ENCODE measurements around the gene PHPT1. TPM values are rescaled to one million over a fixed set of nuclear protein-coding genes. Genes with fewer than 3 reads are reported as not detected.
"Not testable (repeated sequence)": the region's sequence is repeated elsewhere in the genome, so short reads cannot be mapped to it uniquely, and the experiment has no call there.

The PHPT1 gene
- total RNA-seq, 1 donor from 2014 or later, result 171 TPM

DNA sequence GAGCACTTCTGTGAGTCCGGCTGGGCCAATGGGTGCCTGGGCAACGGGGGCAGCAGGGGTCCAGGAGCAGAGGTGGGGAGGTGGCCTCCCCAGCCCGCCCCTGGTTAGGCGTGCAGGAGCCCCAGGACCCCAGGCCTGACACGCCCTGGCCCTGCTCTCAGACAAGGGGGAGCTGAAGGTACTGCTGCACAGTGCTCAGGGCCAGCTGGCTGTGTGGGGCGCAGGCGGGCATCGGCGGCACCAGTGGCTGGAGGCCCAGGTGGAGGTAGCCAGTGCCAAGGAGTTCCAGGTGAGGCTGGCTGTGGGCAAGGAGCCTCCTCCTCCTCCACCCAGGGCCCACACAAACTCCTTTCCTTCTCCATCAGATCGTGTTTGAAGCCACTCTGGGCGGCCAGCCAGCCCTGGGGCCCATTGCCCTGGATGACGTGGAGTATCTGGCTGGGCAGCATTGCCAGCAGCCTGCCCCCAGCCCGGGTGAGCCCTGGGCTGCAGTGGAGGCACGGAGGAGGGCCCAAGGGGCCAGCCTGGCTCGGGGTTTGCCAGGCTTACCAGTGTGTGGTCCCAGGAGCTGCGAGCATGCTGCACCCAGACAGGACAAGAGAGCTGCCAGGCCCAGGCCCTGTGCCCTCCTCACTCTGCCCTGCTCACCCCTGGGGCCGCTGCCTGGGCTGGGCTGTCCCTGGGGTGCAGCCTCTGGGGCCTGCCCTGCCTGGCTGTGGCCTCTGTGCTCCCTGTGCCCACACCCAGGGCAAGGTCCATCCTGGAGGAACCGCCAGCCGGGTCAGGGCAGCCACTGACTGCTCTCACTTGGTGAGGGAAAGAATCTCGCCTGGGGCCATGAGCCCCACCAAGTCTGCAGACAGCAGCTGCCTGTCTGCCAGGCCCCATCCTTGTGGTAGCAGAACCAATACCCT is 9.9 kb downstream of the PHPT1 start:
- no peak for DNase-seq (ENCODE audit: low read depth, low spot score)

DNA sequence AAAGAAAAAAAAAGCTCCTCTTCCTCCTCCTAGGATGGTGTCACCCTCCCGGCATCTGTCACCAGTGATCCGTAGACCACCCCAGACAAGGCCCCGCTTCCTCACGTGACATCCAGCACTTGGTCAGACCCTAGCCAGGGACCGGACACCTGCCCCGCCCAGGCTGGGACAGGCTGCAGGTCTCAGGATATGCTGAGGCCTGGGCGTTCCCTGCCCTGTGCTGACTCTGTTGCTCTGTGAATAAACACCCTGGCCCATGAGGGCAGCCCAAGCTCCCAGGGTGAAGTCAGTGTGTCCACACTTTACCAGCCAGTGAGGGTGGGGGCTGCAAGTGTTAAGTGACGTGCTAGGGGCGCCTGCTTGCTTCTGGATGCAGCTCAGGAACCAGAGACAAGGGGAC is 11.3 kb downstream of the PHPT1 start:
- no peak for DNase-seq (ENCODE audit: low read depth, low spot score)

DNA sequence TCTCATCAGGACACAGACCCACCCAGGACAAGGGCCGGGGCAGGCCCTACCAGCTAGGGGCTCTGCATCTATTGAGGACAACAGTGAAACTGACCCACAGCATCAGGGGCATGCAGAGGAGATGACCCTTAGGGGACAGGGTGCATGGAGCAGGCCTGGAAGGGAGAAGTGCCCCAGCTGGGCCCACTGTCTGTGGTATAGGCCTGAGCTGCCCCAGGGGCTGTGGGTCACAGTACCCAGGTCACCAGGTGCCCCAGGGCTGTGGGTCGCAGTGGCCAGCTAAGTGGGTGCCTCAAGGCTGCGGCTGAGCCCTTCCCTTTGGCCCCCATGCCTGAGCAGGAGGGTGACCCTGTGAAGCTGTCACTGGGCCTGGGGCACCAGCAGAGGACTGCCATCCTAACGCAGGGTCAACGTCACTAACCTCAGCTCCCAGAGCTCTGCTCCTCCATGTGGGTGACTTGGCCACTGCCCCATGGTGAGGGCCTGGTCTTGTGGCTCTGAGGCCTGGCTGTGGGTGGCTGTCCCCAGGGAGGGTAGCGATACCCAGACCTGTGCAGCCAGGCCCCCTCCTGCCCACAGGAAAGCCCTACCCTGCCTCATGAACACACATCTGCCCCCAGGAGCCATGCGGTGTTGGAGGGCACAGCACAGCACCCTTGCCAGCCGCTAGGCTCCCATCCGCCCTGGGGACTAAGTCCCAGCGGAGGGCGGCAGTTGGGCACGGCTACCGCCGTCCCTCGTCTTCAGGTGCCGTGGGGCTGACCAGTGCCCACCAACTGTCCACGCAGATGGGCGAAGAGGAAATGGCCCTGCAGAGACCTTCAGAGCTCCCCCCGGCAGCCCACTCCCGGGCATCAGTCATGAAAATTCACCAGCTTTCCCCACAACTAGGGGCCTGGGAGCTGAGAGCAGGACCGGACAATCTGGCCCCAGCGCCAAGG is 12.0 kb downstream of the PHPT1 start:
- no peak for DNase-seq (ENCODE audit: low read depth, low spot score)

DNA sequence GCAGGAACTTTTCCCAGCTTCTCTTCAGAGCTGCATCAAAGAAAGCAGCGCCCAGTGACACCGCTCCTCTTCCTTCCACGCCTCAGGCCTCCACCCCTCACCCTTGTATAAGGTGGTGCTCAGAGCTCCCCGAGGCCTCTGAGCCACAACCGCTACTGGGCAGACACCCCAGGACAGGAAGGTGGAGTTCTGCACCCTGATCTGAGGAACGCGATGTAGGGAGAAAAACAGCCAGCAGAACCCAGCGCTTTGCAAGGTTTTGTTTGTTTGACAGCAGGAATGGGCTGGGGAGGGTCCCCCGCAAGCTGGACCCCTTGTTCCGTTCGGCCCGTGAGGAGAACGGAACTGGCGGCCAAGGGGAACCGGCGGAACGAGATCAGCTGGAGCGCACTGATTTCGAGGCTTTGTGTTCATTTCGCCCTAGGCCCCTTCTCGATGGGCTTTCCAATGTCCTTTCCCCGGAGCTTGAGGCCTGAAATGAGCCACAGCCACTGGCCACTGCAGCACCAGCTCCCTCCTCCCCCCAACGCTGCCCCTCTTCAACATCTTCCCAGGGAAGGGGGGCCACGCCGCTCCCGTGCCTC is 12.8 kb downstream of the PHPT1 start:
- no peak for DNase-seq (ENCODE audit: low read depth, low spot score)

DNA sequence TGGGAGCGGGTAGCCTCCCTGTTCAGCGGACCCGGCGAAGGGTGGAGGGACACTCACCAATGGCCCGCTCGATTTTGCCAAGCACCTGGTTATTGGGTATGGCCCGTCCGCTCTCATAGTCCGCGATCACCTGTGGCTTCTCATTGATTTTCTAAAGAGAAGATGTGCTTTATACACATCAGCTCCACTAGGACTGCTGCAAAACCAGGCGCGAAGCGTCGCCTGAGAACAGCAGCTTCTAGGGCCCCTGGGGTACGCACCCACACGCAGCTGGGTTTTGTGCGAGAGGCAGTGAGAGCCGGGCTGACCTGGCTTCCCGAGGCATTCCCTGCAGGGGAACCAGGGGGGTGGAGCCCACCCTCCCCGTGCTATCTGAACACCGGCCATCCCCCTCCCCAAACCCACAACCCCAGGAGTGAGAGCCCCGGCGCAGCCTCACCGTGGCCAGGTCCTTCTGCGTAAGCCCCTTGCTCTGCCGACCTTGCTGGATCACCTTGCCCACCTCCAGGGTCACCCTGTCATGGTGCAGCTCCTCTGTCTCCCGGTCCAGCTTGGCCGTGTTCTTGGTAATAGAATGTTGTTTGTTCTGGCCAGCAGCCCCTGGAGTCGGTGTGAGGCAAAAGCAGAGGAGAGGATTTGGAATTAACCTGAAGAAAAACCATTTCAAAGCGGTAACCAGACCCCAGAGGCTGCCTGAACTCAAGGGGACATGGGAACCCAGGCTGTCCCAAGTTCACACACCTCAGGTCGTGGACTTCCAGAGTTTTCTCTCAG is 13.8 kb downstream of the PHPT1 start:
- no peak for DNase-seq (ENCODE audit: low read depth, low spot score)

DNA sequence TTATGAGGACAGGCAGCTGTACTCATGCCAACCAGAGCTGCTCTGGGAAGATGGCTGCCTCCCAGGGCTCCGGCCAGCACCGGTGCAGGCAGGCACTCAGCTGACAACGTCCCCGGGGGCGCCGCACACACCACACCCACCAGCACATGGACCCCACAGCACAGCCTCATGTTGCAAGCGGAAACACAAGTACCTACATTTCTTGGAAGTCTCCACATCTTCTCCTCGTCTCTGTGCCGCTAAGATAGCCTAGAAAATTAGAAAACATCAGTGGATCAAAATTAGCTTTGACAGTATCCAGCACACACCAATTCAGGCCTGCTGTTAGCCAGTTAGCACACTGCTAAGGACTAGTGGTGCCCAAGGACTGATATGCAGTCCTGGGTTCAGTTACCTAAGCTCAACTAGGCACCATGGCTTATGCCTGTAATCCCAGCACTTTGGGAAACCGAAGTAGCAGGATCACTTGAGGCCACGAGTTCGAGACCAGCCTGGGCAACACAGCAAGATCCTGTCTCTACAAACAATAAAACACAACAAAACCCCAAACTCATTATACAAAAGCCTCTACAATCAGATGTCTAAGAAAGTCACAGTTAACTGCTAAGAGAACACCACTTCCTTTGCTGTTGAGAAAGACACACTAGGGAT is 14.5 kb downstream of the PHPT1 start:
- DNase-seq (ENCODE audit: low read depth, low spot score), result no peak

DNA sequence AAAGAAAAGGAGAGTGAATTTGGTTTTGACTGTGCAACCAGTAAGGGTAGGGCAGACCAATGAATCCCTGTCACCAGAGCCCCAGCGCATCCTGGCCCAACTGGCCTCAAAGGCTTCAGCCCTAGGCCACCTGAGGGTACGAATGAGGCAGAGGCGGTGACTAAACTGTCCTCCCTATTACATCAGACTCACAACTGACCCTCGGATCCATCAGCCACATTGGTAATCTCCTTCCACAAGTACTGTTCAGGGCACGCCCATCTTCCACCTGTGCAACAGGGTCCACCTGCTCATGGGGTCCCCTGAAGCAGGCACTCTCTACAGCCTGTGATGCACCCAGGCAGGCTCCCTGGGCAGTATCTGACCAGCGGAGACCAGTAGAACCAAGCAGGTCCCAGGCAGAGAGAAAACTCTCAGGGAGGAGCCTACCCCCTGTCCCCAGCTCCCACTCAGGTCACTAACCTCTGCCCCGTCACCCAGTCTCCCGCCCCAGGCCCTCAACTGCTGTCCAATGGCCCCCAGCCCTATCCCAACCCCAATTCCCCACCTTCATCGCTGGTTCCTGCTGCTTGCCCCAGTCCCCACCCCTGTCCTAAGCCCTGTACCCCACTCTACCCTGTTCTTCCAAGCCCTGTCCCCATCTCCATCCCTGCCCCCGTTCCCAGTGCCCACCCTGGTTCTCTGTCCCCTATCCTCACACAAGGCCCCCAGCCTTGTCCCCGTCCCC is 16.0 kb downstream of the PHPT1 start:
- no peak for DNase-seq (ENCODE audit: low read depth, low spot score)

DNA sequence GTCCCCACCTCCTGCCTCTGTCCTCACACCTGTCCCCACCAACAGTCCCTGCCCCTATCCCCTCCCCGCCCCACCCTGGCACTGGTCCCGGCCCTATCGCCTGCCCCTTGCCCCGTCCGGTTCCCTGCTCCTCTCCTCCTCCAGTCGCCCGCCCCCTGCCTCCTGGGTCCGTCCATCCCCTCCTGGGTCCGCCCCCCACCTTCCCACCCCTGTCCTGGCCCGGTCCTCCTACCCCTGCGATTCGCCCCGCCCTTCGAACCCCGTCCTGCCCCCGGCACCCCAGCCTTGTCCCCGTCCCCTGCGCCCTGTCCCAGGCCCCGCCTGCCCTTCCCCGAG is 16.5 kb downstream of the PHPT1 start:
- DNase-seq (ENCODE audit: low read depth, low spot score), result no peak

DNA sequence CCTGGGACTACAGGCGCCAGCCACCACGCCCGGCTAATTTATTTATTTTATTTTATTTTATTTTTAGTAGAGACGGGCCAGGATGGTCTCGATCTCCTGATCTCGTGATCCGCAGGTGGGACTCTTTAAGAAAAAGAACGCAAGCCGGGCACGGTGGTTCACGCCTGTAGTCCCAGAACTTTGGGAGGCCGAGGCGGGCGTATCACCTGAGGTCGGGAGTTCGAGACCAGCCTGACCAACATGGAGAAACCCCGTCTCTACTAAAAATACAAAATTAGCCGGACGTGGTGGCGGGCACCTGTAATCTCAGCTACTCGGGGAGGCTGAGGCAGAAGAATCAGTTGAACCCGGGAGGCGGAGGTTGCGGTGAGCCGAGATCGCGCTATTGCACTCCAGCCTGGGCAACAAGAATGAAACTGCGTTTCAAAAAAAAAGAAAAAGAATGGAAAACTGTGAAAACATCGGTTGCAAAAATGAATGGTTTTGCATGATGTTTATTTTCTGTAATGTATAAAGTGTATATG is 17.8 kb downstream of the PHPT1 start:
- DNase-seq (ENCODE audit: low read depth, low spot score), result not testable (repeated sequence)

DNA sequence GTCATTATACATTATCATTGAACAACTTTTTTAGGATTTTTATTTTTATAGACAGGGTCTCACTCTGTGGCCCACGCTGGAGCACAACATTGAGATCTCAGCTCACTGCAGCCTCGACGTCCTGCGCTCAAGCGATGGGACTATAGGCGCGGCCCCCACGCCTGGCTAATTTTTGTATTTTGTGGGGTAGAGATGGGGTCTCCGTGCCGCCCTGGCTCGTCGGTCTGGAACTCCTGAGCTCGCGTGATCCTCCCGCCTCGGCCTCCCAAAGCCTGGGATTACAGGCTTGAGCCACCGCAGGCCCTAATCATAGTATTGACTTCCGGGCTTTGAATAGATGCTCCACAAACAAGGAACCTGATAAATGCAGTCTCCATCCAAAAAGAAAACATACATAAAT is 18.3 kb downstream of the PHPT1 start:
- no peak for DNase-seq (ENCODE audit: low read depth, low spot score)

DNA sequence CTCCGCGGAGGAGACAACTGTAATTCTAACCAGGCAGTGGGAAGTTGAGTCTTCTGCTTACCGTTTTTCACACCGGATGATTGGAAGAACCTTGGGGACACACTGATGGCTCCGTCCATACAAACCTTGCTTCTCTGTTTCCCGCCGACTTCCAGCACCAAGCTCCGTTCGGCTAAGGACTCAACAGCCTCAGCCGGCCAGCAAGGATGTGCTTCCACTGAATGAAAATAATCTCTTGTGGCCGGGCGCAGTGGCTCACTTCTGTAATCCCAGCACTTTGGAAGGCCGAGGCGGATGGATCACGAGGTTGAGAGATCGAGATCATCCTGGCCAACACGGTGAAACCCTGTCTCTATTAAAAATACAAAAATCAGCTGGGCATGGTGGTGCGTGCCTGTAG is 18.7 kb downstream of the PHPT1 start:
- no peak for DNase-seq (ENCODE audit: low read depth, low spot score)

DNA sequence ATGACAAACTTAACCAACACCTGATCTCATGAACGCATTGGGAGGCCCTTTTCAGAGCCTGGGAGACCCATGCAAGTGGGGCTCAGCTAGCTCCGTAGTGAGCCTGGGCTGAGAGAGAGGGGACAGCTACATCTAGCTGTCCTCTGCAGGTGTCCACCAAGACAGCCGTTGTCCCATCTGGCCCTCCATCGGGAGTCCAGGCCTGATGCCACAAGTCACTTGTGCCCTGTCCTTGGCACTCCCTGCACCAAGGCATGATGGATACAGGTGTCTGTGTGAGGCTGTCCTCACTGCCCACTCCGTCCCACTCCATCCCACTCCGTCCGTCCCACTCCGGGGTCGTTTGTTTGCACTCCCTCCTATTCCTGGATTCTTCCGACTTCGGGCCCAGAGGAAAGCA is 19.4 kb downstream of the PHPT1 start:
- DNase-seq (ENCODE audit: low read depth, low spot score), result no peak

DNA sequence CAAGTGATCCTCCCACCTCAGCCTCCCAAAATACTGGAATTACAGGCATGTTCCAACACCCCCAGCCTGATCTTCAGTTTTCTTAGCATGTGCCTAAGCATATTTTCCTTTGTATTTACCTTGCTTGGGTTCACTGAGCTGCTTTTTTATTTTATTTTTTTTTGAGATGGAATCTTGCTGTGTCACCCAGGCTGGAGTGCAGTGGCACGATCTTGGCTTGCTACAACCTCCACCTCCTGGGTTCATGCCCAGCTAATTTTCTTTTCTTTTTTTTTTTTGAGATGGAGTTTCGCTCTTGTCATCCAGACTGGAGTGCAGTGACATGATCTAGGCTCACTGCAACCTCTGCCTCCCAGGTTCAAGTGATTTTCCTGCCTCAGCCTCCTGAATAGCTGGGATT is 20.4 kb downstream of the PHPT1 start:
- DNase-seq (ENCODE audit: low read depth, low spot score), result not testable (repeated sequence)

DNA sequence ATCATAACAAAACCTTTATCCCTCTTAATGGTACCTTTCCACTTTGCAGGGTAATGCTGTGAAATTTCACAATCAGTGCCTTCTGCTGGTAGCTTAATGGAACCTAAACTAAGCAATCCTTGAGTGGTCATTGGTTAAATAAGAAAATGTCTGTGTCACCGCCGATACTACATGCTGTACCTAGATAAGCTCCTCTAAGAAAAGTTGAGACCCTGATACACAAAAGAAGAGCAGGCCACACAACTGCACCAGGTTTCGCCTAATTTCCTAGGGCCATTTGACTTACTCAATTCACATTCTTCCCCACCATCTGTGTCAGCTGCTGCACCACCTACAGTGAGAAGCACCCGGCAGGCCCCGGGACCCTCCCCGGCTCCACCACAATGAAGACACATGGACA is 25.9 kb downstream of the PHPT1 start:
- no peak for DNase-seq (ENCODE audit: low read depth, low spot score)

DNA sequence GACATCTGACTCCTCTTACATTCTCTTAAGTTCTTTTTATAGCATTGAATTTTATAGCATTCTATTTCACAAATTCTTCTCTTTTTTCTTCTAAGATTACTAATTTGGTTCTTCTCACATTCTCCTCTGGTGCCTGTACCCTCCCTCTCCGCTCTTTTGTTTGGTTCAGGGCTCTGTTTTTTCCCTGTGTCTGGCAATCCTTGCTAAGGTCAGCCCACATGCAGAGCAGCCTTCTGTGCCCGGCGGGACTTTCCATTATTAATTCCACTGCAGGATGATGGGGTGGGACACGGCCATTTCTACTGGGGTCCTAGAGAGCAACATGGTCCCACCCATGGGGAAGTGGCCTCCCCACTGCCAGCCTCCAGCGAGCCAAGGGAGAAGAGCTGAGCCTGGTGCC is 27.3 kb downstream of the PHPT1 start:
- DNase-seq (ENCODE audit: low read depth, low spot score), result no peak

DNA sequence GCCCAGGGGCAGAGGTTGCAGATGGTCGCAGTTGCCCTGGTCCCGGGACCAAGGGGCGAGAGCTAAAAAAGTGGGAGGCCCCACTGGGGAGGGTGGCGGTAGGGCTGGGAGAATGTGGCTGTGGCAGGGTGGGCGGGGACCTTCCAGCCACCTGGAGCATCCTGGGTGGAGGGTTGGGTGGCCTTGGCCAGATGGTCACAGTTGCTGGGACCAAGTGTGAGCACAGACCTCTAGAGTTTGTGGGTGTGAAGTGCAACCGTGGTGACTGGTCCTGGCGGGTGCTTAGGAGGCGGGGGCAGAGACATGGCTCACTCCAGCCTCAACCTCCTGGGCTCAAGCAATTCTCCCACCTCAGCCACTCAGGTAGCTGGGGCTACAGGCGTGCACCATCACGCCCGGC is 31.4 kb downstream of the PHPT1 start:
- no peak for DNase-seq (ENCODE audit: low read depth, low spot score)

DNA sequence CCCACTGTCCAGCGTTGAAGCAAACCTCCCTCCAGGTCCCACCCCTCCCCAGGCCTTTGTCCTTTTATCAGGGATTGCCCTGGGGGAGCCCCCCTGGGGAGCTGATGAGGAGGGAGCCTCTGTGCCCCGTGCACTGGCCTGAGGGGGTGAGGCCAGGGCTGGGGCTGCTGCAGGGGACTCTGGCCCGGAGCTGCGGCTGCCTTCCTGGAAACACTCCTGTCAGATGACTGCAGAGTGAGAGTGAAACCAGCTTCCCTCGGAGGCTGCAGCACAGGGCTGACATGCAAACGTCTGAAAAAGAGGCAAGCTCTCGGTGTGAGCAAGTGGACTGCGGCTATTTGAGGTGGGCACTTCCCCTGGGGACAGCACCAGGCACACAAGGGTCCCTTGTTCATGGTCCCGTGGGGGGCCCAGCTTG is 32.5 kb downstream of the PHPT1 start:
- no peak for DNase-seq (ENCODE audit: low read depth, low spot score)

DNA sequence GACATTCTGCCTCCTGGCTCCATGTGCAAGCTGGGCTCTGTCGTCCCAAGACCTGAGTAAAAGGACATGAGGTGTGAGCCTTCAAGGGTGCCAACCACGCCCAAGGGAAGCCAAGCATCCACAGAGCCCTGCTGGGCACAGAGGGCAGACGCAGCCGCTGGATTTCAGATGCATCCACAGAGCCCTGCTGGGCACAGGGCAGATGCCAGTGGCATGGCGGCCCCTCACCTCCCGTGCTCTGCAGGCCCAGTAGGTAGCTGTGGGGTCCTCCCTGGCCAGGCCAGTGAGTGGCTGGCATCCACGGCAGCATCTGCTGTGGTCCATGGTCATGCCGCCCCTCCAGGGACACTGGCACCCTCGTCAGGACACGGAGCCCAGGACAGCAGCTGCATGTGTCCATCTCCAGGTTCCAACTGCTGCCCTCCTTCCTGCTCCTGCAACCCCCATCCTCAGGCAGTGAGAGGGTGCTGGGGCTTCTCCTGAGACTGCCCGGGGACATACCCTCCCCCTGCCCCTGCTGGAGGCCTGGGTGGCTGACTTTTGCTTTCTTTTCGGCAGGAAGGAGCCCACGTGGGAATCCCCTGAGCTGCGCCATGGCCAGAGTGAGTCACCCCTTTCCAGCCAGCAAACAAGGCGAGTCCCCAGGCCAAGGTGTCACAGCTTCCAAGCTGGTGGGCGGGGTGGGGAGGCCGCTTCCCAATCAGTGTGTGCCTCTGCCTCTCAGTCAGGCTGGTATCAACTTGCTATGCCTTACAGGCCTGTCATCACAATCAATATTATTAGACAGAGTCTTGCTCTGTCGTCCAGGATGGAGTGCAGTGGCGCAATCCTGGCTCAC is 33.1 kb downstream of the PHPT1 start:
- DNase-seq (ENCODE audit: low read depth, low spot score), result peak; percentile 35

DNA sequence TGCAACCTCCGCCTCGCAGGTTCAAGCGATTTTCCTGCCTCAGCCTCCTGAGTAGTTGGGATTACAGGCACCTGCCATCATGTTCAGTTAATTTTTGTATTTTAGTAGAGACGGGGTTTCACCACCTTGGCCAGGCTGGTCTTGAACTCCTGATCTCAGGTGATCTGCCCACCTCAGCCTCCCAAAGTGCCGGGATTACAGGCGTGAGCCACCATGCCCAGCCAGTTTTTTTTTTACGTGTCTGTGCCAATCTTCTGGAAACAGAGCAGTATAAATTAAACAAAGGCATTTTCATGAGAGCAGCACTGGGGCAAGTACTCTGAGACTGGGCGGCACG is 33.7 kb downstream of the PHPT1 start:
- DNase-seq (ENCODE audit: low read depth, low spot score), result not testable (repeated sequence)
